GM19023 (cell line): ENCODE results near the gene NEK3.
"Not testable (repeated sequence)": the region's sequence is repeated elsewhere in the genome, so short reads cannot be mapped to it uniquely, and the experiment has no call there.

Source experiments
- ATAC-seq: cut with Tn5 transposase; IDR thresholded peaks from one replicate; pipeline ENCODE4 v1.9.1; 2021; ENCODE audit warnings: mild to moderate bottlenecking, moderate library complexity; ENCODE audit not compliant: unreplicated experiment

NEK3 gene

DNA sequence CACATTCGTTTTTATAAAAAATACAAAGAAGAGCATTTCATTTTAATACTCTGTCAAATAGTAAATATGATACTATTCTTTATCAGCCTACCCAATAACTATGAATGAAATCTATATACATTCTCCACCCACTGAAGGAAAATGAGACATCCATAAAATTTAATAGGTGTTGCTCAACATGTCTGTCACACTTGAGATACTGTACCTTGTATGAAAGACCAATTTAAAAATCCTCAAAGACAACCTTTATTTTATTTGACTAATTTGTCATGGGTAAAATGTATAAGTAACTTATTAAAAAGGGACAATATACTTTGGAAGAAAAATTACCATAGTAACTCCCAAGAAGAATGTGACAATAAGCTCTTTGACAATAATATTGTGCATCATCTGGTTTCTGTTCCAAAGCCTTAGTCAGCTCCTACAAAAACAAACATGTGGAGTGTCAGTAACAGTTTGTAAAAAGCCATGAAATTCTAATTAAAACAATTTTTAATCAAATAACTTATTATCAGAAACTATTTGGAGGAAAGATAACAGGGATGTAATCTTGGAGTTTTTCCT, 11.5 kb upstream of the NEK3 start:
- not testable (repeated sequence) for ATAC-seq

DNA sequence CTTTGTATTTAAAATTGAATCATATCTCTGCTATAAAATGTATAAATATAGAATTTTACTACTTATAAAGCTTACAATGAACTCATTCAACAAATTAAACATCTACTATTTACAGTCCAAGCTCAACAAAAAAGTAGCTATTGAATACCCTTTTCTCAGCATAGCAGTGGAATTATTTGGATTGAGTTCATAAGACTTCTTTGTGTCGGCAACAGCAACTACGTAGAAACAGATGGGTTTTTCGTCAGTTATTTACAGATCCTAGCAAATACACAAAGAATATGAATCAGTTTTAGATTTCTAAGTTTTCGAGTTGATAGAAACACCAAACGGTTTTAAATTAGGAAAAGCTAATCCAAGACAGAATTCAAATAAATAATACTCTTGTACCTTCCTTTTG, 10.4 kb upstream of the NEK3 start:
- ATAC-seq = no peak

DNA sequence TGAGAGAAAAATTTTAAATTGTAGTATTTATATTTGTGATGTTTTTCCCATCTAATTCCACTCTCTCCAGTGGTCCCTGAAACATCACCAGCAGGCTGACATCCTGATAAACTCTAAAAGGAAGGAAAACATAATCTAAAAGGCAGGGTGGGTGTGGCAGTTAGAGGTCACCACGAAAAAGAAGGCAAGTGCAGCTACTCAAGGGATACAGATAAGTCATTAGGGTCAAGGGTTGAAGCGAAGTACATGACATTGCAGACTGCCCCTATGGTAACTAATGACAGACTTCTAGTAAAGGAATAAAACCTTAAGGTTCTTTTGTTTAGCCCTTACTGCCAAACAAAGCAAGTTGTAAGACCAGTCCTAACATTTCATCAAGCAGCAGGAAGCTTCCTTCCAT, 6.0 kb upstream of the NEK3 start:
- no peak for ATAC-seq

DNA sequence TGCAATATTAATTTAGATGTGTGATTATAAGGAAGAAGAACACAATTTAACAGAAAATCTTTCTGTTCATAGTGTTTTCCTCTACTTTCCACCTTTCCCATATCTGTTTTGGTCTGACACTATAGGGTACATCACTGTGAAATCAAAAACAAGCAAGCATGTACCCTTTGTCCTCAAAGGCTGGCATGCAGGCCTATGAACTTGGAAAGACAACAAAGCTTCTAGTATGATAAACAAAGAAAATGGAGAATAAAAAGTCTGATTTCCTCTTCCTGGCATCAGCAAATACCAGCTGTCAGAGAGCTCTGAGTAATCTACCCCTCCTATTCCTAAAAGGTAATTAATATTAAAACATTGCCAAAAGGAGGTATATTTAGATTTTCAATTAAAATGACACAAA, 5.6 kb upstream of the NEK3 start:
- ATAC-seq = no peak

DNA sequence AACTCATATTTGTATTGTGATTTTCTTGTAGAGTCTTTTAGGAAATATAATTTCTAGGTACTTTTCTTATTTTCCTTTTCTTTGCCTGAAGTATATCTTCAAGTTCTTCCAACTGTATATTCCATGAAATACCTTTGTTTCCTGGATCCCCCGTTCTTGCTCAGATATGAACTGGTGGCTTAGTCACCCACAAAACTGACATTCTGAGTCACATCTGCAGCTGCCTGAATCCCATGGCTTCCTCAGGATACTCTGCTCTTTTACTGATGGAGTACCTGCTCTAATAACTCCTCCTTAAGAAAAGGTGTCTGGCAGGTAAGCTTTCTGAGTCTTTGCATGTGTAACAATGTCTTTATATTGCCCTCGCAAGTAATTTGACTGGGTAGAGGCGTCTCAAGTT, 4.5 kb upstream of the NEK3 start:
- ATAC-seq = not testable (repeated sequence)

DNA sequence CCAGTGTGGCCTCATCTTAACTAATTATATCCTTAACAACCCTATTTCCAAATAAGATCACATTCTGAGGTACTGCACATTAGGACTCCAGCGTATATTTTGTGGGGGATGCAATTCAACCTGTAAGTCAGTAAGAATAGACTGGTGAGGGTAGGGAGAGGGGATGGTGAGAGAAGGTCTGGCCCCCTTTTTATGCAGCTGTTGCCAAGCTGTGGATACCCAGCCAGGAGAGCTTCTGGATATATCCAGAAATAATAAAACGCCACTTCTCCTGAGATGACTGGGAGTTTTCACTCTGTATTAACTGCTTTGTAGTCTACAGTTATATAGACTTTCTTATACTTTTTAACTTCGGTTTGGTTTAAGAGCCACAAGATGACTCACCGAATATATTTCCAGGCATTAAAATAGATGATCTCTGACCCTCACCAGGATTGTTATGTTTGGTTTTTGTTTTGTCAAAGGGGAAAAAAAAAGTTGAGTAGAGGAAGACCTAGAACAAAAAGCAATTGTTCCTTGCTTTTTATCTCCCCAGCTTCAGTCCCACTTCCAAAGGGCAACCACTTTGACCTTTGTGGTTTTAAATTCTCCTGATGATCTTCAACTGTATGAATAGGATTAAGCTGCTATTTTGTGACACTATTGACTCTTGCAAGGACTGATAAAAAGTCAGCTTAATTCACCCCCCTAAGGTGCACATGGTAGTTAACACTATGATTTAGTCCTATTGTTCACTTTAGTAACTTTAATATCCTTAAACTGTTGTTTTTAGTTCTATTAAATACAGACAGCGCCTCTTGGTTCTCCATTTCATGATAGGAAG, 3.1 kb upstream of the NEK3 start:
- ATAC-seq = no peak

DNA sequence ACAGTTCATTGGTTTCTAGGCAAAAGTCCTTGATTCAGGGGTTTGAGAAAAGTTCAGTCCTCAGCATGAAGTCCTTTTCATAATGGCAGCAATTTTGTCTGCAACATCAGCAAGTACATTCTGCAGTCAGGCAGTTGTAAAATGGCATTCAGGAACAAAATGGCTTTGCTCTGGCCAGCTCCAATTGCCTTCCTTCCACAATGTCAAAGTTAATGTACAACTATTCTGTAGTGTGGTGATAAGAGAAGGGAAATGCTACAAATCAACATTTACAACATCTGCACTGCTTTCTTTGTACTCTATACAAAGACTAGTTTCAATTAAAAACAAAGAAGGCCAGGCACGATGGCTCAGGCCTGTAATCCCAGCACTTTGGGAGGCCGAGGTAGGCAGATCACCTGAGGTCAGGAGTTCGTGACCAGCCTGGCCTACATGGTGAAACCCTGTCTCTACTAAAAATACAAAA, 1.8 kb upstream of the NEK3 start:
- no peak for ATAC-seq

DNA sequence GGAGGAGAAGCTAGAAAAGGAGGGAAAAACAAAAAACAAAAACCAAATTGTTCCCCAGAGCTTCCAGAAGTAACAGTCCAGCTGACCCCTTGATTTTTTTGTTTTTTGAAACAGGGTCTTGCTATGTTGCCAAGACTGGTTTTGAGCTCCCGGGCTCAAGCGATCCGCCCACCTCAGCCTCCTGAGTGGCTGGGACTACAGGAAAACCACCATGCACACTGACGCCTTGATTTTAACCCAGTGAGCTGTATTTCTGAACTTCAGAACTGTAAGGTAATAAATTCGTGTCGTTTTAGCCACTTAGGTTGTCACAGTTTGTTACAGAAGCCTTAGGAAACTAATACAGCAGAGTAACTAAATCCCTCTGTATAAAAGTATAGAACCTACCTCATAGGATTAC, 1.1 kb upstream of the NEK3 start:
- no peak for ATAC-seq

DNA sequence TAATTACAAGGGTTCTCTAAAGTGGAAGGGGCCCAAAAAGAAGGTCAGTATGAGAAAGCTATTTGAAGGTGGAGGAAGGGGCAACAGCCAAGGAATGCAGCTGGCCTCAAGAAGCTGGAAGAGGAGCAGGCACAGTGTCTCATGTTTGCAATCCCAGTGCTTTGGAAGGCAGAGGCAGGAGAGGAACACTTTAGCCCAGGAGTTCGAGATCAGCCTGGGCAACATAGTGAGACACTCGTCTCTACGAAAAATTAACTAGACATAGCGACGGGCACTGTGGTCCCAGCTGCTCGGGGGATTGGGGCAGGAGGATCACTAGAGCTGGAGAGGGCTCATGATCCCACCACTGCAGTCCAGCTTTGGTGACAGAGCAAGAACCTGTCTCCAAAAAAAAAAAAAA, 656 bp upstream of the NEK3 start:
- ATAC-seq = no peak

DNA sequence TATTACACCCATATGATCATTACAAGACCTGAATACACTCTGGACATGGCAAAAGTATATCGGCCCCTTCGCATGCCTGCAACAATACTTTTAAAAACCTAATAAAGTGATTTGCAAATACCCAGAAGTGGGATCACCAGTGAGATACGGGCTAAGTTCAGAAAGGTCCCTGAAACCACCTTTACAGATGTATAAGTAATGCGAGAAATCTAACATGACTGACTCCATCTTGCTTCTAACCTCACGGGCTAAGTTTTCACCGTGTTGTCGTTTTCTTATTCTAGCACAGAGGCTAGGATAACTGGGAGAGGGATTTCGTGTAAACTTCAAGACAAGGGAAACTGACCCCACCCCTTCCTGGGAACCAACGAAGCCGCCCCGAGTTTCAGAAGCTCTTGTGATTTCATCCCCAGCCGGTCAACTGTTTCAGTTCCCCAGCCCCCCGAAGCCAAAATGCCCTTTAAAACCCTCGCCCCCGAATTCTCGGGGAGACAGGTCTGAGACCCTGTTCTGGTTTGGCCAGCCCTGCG, 703 bp downstream of the NEK3 start:
- ATAC-seq = peak; percentile 19

DNA sequence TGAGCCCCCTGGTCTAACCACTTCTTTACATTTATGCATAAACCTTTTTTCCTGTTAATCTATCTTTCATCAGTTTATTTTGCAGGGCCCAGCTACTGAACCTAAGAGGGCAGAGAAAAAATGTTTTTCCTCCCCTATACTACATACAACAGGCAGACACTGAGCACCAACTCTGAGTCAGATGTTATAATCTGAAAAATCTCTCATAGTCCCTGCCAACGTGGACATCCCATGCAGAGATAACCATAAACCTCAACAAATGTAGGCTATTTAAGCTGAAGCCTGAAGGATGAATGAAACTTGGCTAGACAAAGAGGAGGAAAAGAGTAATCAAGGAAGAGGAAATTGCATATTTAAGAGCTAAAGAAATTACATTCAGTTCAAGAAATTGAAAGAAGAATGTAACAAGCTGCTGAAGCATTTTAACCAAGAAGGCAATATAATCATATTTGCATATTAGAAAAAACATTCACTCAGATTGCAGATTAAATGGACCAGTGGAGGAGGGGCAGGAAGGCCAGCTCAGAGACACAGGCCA, 2.6 kb downstream of the NEK3 start:
- ATAC-seq = no peak

DNA sequence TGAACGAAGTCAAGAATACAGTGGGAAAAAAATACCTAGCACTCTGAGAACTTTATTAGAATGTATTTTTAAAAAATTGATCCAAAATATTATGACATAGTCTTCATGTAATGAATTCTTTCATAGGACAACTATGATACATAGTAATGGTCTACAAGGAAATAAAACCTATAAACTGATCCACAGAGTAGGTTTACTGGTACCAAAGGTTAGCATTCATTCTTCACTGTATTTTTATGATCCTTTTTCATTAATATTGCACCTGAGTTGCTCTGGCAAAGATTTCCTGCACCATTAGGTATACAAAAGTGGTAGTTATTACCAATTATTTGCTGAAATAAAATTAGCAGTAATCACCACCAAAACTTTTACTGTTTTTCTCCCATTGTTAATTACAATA, 4.2 kb downstream of the NEK3 start:
- ATAC-seq = no peak

DNA sequence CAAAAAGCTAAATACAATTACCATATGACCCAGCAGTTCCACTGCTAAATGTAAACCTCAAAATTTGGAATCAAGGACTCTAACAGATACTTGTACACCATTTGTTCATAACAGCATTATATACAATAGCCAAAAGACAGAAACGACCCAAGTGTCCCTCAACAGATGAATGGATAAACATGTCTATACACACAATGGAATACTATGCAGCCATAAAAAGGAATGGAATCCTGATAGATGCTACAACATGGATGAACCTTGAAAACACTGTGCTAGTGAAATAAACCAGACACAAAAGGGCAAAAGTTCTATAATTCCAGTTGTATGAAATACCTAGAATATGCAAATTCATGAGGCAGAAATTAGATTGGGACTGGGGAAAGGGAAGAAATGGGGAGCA, 12.2 kb downstream of the NEK3 start:
- ATAC-seq = no peak

DNA sequence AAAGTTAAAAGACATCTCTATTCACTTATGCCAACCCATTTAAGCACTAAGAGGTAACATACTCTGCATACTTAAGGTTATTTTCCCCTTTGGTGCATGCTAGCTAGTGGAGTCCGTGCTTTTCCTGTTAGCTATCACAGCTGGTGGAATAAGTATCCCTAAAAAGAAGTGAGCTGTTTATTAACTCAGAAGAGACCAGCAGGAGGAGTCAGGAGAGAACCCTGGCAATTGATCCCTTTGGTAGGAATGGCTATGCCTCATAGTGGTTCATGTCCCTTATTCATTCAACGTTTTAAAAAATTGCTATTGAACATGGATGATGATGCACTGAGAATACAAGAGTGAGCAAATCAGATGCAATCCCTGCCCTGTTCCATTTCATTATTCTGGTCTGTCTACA, 18.1 kb downstream of the NEK3 start:
- ATAC-seq = no peak

DNA sequence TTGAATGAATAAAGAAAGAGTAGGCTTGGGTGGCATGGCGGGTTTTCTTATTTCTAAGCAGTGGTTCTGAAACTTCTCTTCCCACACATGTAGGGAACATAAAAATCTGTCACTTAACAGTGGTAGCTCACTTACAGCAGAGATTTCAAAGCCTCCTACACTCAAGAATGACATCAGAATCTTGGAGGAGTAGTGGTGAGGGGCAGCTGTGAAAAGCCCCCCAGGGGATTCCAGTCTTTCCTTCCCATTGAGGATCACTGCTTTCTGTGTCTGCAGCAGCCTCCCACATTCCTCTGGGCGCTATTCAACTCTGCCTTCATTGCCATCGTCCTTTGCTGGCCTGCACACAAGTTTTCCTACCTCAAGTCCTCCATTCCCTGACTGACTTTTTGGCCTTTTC, 21.9 kb downstream of the NEK3 start:
- ATAC-seq = no peak

DNA sequence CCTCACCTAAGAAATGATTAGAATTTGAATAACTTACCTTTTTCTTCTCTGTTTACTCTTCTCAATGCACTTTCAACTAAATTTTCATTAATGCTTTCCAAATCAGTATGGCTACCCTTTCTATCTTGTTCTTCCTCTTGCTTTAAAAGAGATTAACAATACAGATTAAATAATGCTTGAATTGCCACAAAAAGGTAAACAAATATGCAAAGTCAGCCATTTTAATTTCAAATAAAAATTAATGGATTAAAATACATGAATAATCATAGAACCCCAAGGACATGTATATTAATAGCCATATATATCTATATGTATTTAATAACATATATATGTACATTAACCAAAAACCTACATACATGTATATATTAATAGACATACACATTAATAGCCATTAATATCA, 22.6 kb downstream of the NEK3 start:
- no peak for ATAC-seq

DNA sequence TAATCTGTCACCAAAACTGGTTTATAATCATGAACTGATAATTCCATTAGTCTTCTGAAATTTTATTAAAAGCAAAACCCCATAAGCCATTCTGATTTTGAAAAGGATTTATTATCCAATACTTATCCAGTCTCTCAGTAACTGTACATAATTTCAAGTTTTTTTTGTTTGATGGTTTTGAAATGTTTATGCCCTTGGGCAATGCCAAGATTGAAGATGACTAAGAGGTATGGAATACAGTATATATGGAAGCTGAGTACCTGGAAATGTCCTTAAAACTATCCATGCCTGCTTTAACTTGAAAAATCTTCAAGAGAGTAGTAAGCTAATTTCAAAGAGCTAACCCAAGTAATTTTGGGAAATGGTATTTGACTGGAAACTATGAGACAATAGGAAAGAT, 28.8 kb downstream of the NEK3 start:
- ATAC-seq = no peak

DNA sequence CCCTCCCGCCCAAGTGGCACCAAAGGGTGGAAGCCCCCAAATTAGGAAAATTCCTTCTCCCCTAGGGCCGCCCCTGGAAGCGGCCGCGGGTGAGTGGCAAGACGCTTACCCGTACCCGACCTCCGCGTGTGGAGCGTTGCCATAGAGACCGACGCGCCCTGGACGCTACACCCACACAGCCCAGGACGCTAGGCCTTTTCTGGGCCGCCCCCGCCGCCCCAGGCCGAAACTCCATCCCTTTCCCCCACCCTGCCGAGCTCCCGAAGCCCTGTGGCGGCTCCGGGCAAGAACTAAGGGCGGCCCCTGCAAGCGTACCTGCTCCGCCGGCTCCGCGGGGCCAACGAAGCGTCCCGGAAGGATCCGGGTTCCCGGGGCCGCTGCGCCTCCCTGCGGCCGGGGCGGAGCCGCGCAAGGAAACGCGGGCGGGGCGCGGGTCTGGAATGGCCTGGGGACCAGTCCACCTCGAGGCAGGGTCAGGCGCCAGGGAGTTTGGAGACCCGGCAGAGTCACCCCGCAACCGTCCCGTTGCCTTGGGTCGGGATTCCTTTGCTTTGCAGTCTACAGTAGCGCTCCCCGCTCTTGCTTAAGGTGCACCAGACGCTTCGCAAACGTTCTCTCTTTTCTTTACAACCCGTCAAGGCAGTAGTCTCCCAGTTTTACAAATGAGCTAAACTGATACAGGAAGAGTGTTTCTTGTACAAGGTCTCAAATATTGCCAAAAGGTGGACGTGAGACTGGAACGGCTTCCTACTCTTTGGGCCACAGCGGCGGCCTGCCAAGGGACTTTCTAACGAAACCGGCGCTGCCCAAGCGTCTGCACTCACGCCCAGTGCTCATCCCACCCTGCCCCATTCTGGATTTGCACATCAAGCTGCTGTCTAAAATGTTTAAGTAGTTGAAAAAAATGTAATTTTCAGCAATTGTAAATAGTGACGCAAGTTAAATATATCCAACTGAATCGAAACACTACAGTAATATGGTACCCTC, 30.4 kb downstream of the NEK3 start, which contains the start of gene NEK5:
NEK5 (minus strand) TSS at position 360 of the 987 bp plus-strand sequence. CDS start 1,591 bp downstream, outside the sequence.
- peak; percentile 77 for ATAC-seq

DNA sequence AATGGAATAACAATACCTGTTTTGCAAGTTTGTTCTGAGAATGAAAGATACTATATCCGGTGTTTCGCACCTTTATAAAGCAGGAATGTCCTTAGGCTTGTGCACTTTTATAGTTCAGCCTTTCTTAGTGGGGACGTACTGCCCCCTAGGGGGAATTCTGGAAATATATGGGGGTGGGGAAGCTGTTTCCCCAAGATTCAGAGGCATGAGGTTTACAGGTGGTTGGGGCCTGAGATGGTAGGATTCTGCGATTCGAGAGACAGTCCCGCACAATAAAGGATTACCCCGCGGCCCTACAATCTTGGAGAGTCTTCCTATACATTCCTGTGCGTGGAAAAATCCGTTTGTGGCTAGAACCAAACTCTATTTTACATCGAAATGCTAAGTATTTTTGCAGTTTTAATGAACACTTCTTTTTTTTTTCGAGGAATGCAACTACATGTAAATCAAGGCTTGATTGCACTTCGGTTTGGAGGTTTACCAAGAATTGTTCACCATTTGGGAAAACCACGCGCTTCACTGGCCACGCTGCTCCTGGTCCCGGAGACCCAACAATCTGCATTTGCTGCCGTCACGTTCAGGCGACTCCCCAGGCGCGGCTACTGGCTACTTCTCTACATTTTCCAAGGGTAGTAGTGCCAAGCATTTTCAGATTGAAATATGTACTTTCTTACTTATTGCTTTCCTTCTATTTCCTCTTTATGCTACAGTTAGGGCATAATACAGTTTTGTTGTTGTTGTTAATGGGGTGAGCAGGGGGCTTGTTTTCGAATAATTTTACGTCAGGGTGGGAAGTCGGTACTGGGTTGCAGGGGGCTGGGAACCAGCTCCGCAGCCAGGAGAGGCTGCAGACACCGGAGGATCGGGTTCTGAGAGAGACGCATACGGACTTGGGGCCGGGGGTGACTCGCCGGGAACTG, 31.4 kb downstream of the NEK3 start:
- ATAC-seq = peak; percentile 13

DNA sequence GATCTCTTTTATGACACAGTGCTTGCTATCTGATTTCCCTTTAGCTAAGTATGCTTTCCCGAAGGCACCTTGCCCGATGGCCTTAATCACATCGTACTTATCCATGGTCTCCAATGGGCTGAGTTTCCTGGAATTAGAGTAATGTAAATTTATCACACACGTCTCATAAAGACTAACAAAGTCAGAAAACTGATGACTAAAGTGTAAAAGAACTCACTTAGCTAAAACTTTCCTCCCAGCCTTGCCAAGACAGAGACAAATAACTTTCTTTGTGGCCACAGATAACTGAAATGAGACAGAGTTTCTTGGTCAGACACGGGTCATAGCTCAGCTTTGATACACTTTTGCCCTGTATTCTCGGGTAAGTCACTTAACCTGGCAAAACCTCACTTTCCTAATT, 32.0 kb downstream of the NEK3 start:
- ATAC-seq = no peak
